ENCODE results near the gene SLC40A1.

DNA sequence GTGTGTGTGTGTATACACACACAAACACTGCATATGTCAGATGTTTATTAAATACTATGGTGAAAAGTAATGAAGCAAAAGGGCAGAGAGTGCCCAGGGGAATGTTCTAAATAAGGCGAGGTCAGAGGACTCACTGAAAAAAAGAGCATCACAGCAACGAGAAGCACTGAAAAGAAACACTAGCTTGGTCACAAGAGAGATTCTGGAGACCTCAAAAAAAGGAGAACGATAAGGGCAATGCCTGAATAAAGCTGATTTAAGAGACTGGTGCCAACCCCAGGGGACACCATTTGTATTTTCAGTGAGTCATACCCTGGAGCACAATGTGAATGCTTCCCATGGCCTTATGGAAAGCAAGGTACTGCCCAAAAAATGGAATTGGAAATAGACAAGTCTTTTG, 14.5 kb downstream of the SLC40A1 start:
- TF ChIP-seq, protein P1, sequence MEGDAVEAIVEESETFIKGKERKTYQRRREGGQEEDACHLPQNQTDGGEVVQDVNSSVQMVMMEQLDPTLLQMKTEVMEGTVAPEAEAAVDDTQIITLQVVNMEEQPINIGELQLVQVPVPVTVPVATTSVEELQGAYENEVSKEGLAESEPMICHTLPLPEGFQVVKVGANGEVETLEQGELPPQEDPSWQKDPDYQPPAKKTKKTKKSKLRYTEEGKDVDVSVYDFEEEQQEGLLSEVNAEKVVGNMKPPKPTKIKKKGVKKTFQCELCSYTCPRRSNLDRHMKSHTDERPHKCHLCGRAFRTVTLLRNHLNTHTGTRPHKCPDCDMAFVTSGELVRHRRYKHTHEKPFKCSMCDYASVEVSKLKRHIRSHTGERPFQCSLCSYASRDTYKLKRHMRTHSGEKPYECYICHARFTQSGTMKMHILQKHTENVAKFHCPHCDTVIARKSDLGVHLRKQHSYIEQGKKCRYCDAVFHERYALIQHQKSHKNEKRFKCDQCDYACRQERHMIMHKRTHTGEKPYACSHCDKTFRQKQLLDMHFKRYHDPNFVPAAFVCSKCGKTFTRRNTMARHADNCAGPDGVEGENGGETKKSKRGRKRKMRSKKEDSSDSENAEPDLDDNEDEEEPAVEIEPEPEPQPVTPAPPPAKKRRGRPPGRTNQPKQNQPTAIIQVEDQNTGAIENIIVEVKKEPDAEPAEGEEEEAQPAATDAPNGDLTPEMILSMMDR (IDR thresholded peaks at IDR 0.05): no peak
- no peak for TF ChIP-seq POLR2A (IDR thresholded peaks at IDR 0.05)
